Activated T-cell treated with anti-CD3 and anti-CD28 coated beads for 24 hours (primary cell): Measurements from ENCODE around the gene ATXN1L.
A peak's percentile ranks its signal among the peaks of the same experiment; 100 is the strongest.
"Not testable (repeated sequence)": the region's sequence is repeated elsewhere in the genome, so short reads cannot be mapped to it uniquely, and the experiment has no call there.

Experiments used
- DNase-seq: peaks from one replicate; pipeline ENCODE4 v3.0.0-alpha.2; 2020; ENCODE audit warnings: low read depth

Gene ATXN1L

DNA sequence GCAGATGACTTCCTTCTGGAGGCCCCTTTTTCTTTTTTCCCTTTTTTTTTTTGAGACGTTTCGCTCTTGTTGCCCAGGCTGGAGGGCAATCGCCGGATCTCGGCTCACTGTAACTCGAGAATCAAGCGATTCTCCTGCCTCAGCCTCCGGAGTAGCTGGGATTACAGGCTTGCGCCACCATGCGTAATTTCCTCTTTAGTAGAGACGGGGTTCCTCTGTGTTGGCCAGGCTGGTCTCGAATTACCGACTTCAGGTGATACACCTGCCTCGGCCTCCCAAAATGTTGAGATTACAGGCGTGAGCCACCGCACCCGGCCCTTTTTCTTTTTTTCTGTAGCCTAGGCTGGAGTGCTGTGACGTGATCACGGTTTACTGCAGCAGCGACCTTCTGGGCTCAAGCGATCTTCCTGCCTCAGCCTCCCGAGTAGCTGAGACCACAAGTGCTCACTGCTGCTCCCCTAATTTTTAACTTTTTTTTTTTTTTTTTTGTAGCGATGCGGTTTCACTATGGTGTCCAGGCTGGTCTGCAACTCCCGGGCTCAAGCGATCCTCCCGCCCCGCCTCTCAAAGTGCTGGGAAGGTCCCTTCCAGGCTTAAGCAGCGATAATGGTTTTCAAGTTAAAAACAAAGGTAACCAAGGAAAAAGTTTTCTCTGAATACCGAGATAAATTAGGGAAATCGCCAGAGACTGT lies 48.6 kb downstream of the ATXN1L start:
- peak; percentile 26 for DNase-seq

DNA sequence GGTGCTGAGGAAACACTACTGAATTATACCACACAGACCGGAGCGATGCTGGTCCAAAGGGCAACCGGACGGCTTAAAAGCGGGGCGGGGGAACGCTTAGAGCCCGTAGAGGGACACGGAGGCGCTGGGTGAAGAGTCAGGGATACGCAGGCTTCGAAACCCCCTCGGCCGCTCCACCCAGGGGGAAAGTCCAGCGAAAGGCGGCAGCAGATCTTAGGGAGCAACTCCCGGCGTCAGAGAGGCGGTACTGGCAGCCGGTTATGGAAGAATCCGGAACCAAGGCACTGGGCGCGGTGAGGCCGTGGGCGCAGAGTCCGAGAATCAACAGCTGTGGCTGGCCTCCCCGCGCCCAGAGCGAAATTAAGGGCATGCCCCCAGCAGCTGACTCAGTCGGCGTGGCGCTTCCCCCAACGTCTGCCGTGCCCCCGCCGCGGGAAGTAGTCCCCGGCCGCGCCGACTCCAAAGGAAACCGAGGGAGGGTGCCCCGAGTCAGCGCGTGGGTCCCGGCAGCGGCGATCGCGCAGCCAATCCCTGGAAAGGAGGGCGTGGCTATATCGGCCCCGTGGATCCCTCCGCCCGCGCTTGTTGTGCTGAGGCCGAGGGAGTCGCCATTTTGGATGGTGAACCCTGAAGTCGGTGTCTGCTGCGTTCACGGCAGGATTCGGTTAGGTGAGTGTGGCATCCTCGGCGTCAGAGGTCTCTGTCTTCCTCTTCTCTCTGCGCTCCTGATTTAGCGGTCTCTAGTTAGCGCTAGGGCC lies 49.3 kb downstream of the ATXN1L start, which contains the start of gene IST1:
TSS of gene IST1 (plus strand) at position 611 of the 758 bp plus-strand sequence. CDS start 20,110 bp downstream, outside the sequence.
- DNase-seq: peak; percentile 97

DNA sequence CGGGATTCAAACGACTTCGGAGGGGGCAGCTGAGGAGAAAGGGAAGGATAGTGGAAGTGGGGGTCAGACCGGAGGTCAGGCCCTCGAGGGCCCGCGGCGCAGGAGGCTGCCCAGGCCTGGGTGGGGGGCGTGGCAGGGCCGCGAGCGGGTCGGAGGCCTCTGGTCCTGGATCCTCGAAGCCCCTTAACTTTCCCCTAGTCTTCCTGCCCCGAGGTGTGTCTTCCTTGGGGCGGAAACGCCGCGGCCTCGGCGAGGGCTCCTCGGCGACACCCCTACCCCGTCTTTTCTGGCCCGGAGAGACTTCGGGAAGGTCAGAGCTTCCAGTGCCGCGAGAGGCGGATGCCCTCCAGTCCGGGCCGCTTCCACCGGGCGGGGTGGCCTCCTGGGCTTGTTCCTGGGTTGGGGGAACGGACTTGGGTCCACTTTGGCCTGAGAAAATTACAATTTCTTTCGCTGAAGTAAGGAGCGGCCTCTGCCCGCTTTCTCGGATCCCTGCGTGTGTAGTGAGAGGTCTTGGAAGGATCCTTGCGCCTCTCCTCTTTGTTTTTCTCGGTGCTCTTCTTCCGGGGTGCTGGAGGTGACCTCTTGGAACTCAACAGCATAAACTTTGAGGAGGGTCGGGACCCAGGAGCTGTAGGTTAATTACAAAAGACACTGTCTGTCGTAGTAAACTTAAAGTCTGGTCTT lies 50.0 kb downstream of the ATXN1L start:
- DNase-seq: peak; percentile 19

DNA sequence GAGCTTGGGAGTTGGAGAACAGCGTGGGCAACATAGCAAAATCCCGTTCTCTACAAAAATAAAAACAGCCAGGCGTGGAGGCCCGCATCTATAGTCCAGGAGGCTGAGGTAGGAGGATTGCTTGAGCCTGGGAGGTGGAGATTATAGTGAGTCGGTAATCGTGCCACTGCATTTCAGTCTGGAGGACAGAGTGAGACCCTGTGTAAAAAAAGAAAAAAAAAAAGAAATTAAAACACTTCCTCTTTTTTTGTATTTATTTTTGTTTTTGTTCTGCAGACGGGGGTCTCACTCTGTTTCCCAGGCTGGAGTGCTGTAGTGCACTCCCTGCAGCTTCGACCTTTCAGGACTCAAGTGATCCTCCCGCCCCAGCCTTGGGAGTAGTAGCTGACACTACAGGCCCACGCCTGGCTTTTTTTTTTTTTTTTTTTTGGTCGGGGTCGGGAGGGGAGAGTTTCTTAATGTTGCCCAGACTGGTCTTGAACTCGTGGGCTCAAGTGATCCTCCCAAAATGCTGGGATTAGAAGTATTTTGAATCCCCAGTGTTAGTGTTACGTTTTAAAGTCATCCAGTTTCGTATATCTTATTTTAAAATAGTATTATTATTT lies 51.1 kb downstream of the ATXN1L start:
- DNase-seq: no peak

DNA sequence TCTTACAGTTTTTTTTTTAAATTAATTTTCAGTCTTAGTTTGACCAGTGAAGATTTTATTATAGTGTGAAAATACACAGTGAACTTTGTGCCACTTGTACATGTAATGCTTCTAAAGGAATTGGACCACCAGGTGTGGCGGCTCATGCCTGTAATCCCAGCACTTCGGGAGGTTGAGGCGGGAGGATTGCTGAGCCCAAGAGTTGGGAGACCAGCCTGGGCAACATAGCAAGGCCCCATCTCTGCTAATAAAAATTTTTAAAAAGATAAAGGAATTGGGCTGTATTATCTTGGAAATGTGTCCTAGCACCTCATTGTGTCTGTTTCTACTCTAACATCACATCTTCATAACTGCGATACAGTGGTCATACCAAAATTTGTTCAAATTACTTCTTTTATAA lies 53.4 kb downstream of the ATXN1L start:
- DNase-seq: no peak

DNA sequence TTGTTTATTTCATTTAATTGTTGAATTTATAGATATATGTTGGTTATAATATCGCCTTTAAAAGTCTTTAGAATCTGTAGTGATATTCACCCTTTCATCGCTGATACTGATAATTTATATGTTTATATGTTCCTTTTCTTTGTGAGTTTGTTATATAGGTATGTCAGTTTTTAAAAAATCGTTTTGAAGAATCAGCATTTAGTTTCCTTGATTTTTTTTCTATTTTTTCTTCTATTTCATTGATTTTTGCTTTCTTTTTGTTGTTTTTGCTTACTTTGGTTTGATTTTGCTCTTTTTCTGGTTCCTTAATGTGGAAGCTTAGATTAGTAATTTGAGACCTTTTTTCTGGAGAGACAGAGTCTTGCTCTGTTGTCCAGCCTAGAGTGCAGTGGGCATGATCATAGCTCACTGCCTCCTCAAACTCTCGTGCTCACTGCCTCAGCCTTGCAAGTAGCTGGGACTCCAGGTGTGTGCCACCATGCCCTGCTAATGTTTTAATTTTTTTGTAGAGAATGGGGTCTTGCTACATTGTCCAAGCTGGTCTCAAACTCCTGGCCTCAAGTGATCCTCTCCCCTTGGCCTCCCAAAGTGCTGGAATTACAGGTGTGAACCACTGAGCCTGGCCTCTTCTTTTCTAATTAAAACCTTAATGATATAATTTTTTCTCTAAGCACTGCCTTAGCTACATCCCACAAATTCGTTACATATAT lies 57.0 kb downstream of the ATXN1L start:
- DNase-seq: no peak

DNA sequence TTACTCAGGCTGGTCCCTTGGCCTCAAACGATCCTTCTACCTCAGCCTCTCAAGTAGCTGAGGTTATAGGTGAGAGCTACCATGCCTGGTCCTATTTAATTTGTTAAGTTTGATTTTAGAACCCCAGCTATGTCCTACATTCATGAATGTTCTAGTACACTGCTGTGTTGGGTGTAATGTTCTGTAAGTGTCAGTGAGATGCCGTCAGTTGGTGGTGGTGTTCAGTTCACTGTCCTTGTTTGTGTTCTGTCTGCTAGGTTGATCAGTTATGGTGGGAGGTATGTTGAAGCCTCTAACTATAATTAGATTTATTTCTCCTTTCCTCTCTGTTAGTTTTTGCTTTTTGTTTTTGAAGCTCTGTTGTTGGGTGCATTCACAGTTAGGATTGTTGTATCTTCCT lies 57.8 kb downstream of the ATXN1L start:
- no peak for DNase-seq

DNA sequence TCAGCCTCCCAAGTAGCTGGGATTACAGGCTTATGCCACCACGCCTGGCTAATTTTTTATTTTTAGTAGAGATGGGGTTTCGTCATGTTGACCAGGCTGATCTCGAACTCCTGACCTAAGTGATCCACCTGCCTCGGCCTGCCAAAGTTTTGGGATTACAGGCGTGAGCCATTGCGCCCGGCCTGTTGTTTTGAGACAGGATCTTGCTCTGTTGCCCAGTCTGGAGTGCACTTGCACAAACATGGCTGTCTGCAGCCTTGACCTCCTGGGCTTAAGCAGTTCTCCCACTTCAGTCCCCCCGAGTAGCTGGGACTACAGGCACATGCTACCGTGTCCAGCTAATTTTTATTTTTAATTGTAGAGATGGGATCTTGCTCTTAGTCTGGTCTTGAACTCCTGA lies 58.5 kb downstream of the ATXN1L start:
- no peak for DNase-seq

DNA sequence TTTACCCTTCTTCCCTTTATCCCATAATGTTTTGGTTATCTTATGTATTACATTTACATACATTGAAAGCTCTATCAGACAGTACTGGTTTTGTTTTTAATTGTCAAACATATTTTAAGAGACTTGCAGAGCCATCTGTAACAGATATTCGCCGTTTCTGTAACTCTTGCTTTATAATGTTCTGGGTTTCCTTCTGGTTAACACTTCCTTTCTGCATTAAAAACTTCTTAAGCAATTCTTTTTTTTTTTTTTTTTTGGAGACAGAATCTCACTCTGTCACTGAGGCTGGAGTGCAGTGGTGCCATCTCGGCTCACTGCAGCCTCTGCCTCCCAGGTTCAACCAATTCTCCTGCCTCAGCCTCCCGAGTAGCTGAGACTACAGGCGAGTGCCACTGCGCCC lies 60.0 kb downstream of the ATXN1L start:
- DNase-seq: not testable (repeated sequence)
